ENCODE measurements around the gene CCL4.
A peak's percentile ranks its signal among the peaks of the same experiment; 100 is the strongest.

Gene CCL4

GRCh38 chr17:36128411-36128978 is 24.9 kb downstream of the CCL4 start:
- FAIRE-seq: no peak
- DNase-seq (ENCODE audit: insufficient read length, low spot score): no peak

GRCh38 chr17:36129616-36130015 is 26.0 kb downstream of the CCL4 start:
- no peak for FAIRE-seq
- TF ChIP-seq POLR2AphosphoS5 (IDR thresholded peaks at IDR 0.05; ENCODE audit: low read depth, low read length) (no peak), SPI1 (IDR thresholded peaks at IDR 0.05; ENCODE audit: low read depth, low read length) (no peak), POLR2A (IDR thresholded peaks at IDR 0.05; ENCODE audit: low read depth, low read length) (no peak), POU2F2 (IDR thresholded peaks at IDR 0.05; ENCODE audit: low read depth, low read length) (no peak), TAF1 (IDR thresholded peaks at IDR 0.05; ENCODE audit: low read depth, low read length) (no peak)
- DNase-seq (ENCODE audit: insufficient read length, low spot score): no peak

More at GRCh38 chr17:36128411-36128978, 24.9 kb downstream of the CCL4 start:
- no peak for TF ChIP-seq POLR2A (IDR thresholded peaks at IDR 0.05; ENCODE audit: low read depth, low read length)
- TF ChIP-seq POU2F2 (IDR thresholded peaks at IDR 0.05; ENCODE audit: low read depth, low read length): no peak
- TF ChIP-seq PAX5 (IDR thresholded peaks at IDR 0.05; ENCODE audit: insufficient read depth, low read length, severe bottlenecking): no peak
- TF ChIP-seq POLR2AphosphoS5 (IDR thresholded peaks at IDR 0.05; ENCODE audit: low read depth, low read length): no peak
- no peak for TF ChIP-seq TAF1 (IDR thresholded peaks at IDR 0.05; ENCODE audit: low read depth, low read length)
- TF ChIP-seq SPI1 (IDR thresholded peaks at IDR 0.05; ENCODE audit: low read depth, low read length): no peak

GRCh38 chr17:36130346-36130745 is 26.7 kb downstream of the CCL4 start:
- DNase-seq (ENCODE audit: insufficient read length, low spot score) (no peak), FAIRE-seq (no peak)
- TF ChIP-seq SPI1 (IDR thresholded peaks at IDR 0.05; ENCODE audit: low read depth, low read length) (no peak), POLR2A (IDR thresholded peaks at IDR 0.05; ENCODE audit: low read depth, low read length) (no peak), TAF1 (IDR thresholded peaks at IDR 0.05; ENCODE audit: low read depth, low read length) (no peak), POLR2AphosphoS5 (IDR thresholded peaks at IDR 0.05; ENCODE audit: low read depth, low read length) (no peak), PAX5 (IDR thresholded peaks at IDR 0.05; ENCODE audit: insufficient read depth, low read length, severe bottlenecking) (no peak), POU2F2 (IDR thresholded peaks at IDR 0.05; ENCODE audit: low read depth, low read length) (no peak)

- no peak for TF ChIP-seq POLR2AphosphoS5 (IDR thresholded peaks at IDR 0.05; ENCODE audit: low read depth, low read length)
- TF ChIP-seq POLR2A (IDR thresholded peaks at IDR 0.05; ENCODE audit: low read depth, low read length): no peak
- no peak for TF ChIP-seq POU2F2 (IDR thresholded peaks at IDR 0.05; ENCODE audit: low read depth, low read length)
- no peak for TF ChIP-seq SPI1 (IDR thresholded peaks at IDR 0.05; ENCODE audit: low read depth, low read length)
- TF ChIP-seq PAX5 (IDR thresholded peaks at IDR 0.05; ENCODE audit: insufficient read depth, low read length, severe bottlenecking): no peak
- no peak for TF ChIP-seq TAF1 (IDR thresholded peaks at IDR 0.05; ENCODE audit: low read depth, low read length)
- FAIRE-seq (no peak), DNase-seq (ENCODE audit: insufficient read length, low spot score) (no peak)
Observed at GRCh38 chr17:36131421-36131820, 27.8 kb downstream of the CCL4 start.

GRCh38 chr17:36131931-36132330 is 28.3 kb downstream of the CCL4 start:
- TF ChIP-seq SPI1 (IDR thresholded peaks at IDR 0.05; ENCODE audit: low read depth, low read length) (no peak), POLR2AphosphoS5 (IDR thresholded peaks at IDR 0.05; ENCODE audit: low read depth, low read length) (no peak), PAX5 (IDR thresholded peaks at IDR 0.05; ENCODE audit: insufficient read depth, low read length, severe bottlenecking) (no peak), TAF1 (IDR thresholded peaks at IDR 0.05; ENCODE audit: low read depth, low read length) (no peak), POLR2A (IDR thresholded peaks at IDR 0.05; ENCODE audit: low read depth, low read length) (no peak), POU2F2 (IDR thresholded peaks at IDR 0.05; ENCODE audit: low read depth, low read length) (no peak)
- DNase-seq (ENCODE audit: insufficient read length, low spot score) (no peak), FAIRE-seq (no peak)

GRCh38 chr17:36132421-36132831 is 28.8 kb downstream of the CCL4 start:
- FAIRE-seq (no peak), DNase-seq (ENCODE audit: insufficient read length, low spot score) (no peak)
- TF ChIP-seq PAX5 (IDR thresholded peaks at IDR 0.05; ENCODE audit: insufficient read depth, low read length, severe bottlenecking) (peak; percentile 68), TAF1 (IDR thresholded peaks at IDR 0.05; ENCODE audit: low read depth, low read length) (no peak), SPI1 (IDR thresholded peaks at IDR 0.05; ENCODE audit: low read depth, low read length) (peak; percentile 35)

- no peak for FAIRE-seq
- DNase-seq (ENCODE audit: insufficient read length, low spot score): no peak
- TF ChIP-seq POLR2AphosphoS5 (IDR thresholded peaks at IDR 0.05; ENCODE audit: low read depth, low read length): no peak
- no peak for TF ChIP-seq POLR2A (IDR thresholded peaks at IDR 0.05; ENCODE audit: low read depth, low read length)
- no peak for TF ChIP-seq TAF1 (IDR thresholded peaks at IDR 0.05; ENCODE audit: low read depth, low read length)
- no peak for TF ChIP-seq SPI1 (IDR thresholded peaks at IDR 0.05; ENCODE audit: low read depth, low read length)
- no peak for TF ChIP-seq POU2F2 (IDR thresholded peaks at IDR 0.05; ENCODE audit: low read depth, low read length)
- no peak for TF ChIP-seq PAX5 (IDR thresholded peaks at IDR 0.05; ENCODE audit: insufficient read depth, low read length, severe bottlenecking)
Observed at GRCh38 chr17:36133602-36134236, 30.1 kb downstream of the CCL4 start.

- DNase-seq (ENCODE audit: insufficient read length, low spot score): no peak
- no peak for TF ChIP-seq POLR2AphosphoS5 (IDR thresholded peaks at IDR 0.05; ENCODE audit: low read depth, low read length)
- no peak for TF ChIP-seq SPI1 (IDR thresholded peaks at IDR 0.05; ENCODE audit: low read depth, low read length)
- TF ChIP-seq TAF1 (IDR thresholded peaks at IDR 0.05; ENCODE audit: low read depth, low read length): no peak
- TF ChIP-seq POLR2A (IDR thresholded peaks at IDR 0.05; ENCODE audit: low read depth, low read length): no peak
- TF ChIP-seq POU2F2 (IDR thresholded peaks at IDR 0.05; ENCODE audit: low read depth, low read length): no peak
- no peak for TF ChIP-seq PAX5 (IDR thresholded peaks at IDR 0.05; ENCODE audit: insufficient read depth, low read length, severe bottlenecking)
- no peak for FAIRE-seq
Observed at GRCh38 chr17:36135465-36135864, 31.8 kb downstream of the CCL4 start.

- no peak for TF ChIP-seq SPI1 (IDR thresholded peaks at IDR 0.05; ENCODE audit: low read depth, low read length)
- no peak for TF ChIP-seq PAX5 (IDR thresholded peaks at IDR 0.05; ENCODE audit: insufficient read depth, low read length, severe bottlenecking)
- TF ChIP-seq POU2F2 (IDR thresholded peaks at IDR 0.05; ENCODE audit: low read depth, low read length): no peak
- no peak for TF ChIP-seq POLR2AphosphoS5 (IDR thresholded peaks at IDR 0.05; ENCODE audit: low read depth, low read length)
- no peak for TF ChIP-seq POLR2A (IDR thresholded peaks at IDR 0.05; ENCODE audit: low read depth, low read length)
- no peak for TF ChIP-seq TAF1 (IDR thresholded peaks at IDR 0.05; ENCODE audit: low read depth, low read length)
- no peak for FAIRE-seq
- no peak for DNase-seq (ENCODE audit: insufficient read length, low spot score)
Observed at GRCh38 chr17:36136036-36136435, 32.4 kb downstream of the CCL4 start.
